ENCODE measurements around the gene UBE2L3. TPM values are rescaled to one million over a fixed set of nuclear protein-coding genes. Genes with fewer than 3 reads are reported as not detected.
A peak's percentile ranks its signal among the peaks of the same experiment; 100 is the strongest.
"Not testable (repeated sequence)": the region's sequence is repeated elsewhere in the genome, so short reads cannot be mapped to it uniquely, and the experiment has no call there.

UBE2L3 gene
- total RNA-seq, result 10 to 100 TPM; 50.3 to 54.9 TPM

GRCh38 chr22:21567456-21568346 lies at the start of gene UBE2L3:
Gene UBE2L3 (plus strand): TSS chr22:21567714. CDS start chr22:21567745, 31 bp downstream.
- ChIA-PET POLR2A (interaction anchor here (0.5 to 2.9 kb wide), 9 partner anchors 12 to 382 kb away, joined by 3 to 13 read pairs (median 3); partner anchors contain the start of gene CCDC116), CTCF (interaction anchor here (1.3 to 2.3 kb wide), 4 partner anchors 11 to 79 kb away, joined by 3 to 11 read pairs (median 6); partner anchors contain the start of gene YDJC)
- peak within 1 kb of the TSS; percentile 95 for H3K27ac Mint-ChIP-seq
- H3K36me3 Mint-ChIP-seq (ENCODE audit: low read depth), result peaks cover 21% of the 10 kb centered on the region
- peak; percentile 89 for DNase-seq
- ATAC-seq, result peak; percentile 83
- no peaks in the 10 kb centered on the region for H3K27me3 Mint-ChIP-seq
- no peak for TF ChIP-seq CTCF (IDR thresholded peaks at IDR 0.05)
- intact Hi-C loops (cut with micrococcal nuclease), result no loop called here
- no peaks in the 10 kb centered on the region for H3K9me3 Mint-ChIP-seq
- peak within 1 kb of the TSS; percentile 91 for H3K4me3 Mint-ChIP-seq
- peaks cover 41% of the 10 kb centered on the region for H3K4me1 Mint-ChIP-seq (ENCODE audit: low read depth)

- H3K9me3 Mint-ChIP-seq; intact Hi-C loops (cut with micrococcal nuclease); H3K4me1 Mint-ChIP-seq (ENCODE audit: low read depth); CTCF ChIA-PET; H3K27me3 Mint-ChIP-seq; DNase-seq; POLR2A ChIA-PET; H3K36me3 Mint-ChIP-seq (ENCODE audit: low read depth); H3K4me3 Mint-ChIP-seq; H3K27ac Mint-ChIP-seq: not testable (repeated sequence)
- peak; percentile 13 for ATAC-seq
These were observed 40.6 kb upstream of the UBE2L3 start for GRCh38 chr22:21526705-21527500.

GRCh38 chr22:21531525-21531924 lies 36.0 kb upstream of the UBE2L3 start:
- ATAC-seq; H3K4me3 Mint-ChIP-seq; H3K9me3 Mint-ChIP-seq; H3K4me1 Mint-ChIP-seq (ENCODE audit: low read depth); H3K27ac Mint-ChIP-seq; DNase-seq; POLR2A ChIA-PET; H3K36me3 Mint-ChIP-seq (ENCODE audit: low read depth); intact Hi-C loops (cut with micrococcal nuclease); H3K27me3 Mint-ChIP-seq; CTCF ChIA-PET: not testable (repeated sequence)

- H3K9me3 Mint-ChIP-seq; H3K27me3 Mint-ChIP-seq; H3K27ac Mint-ChIP-seq; H3K4me1 Mint-ChIP-seq (ENCODE audit: low read depth); H3K36me3 Mint-ChIP-seq (ENCODE audit: low read depth); DNase-seq; CTCF ChIA-PET; intact Hi-C loops (cut with micrococcal nuclease); ATAC-seq; POLR2A ChIA-PET; H3K4me3 Mint-ChIP-seq: not testable (repeated sequence)
These were observed 34.5 kb upstream of the UBE2L3 start for GRCh38 chr22:21532863-21533648.

- POLR2A ChIA-PET; H3K4me1 Mint-ChIP-seq (ENCODE audit: low read depth); DNase-seq; intact Hi-C loops (cut with micrococcal nuclease); H3K9me3 Mint-ChIP-seq; ATAC-seq; H3K27ac Mint-ChIP-seq; H3K4me3 Mint-ChIP-seq; H3K36me3 Mint-ChIP-seq (ENCODE audit: low read depth); H3K27me3 Mint-ChIP-seq; CTCF ChIA-PET: not testable (repeated sequence)
These were observed 27.7 kb upstream of the UBE2L3 start for GRCh38 chr22:21539862-21540261.

- H3K9me3 Mint-ChIP-seq; intact Hi-C loops (cut with micrococcal nuclease); DNase-seq; CTCF ChIA-PET; POLR2A ChIA-PET; H3K27ac Mint-ChIP-seq; ATAC-seq; H3K27me3 Mint-ChIP-seq; H3K4me1 Mint-ChIP-seq (ENCODE audit: low read depth); H3K36me3 Mint-ChIP-seq (ENCODE audit: low read depth); H3K4me3 Mint-ChIP-seq: not testable (repeated sequence)
These were observed 22.8 kb upstream of the UBE2L3 start for GRCh38 chr22:21544432-21545322.

DNA sequence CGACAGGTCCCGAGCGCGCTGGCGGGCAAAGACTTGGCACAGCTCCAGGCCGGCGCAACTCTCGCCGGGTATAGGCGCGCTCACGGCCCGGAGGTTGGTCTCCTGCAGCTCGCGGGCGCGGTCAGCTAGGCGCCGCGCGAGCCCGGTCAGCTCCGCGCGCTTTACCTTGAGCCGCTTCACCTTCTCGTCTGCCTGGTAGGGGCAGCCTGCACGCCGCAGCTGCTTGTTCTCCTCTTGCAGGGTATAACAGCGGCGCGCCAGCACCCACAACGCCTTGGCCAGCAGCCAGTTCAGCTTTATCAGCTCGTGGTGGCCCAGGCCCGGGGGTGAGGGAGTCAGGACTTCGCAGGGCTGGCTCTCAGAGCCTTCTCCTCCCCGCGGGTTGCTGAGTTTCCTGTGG lies 18.0 kb upstream of the UBE2L3 start:
- DNase-seq; intact Hi-C loops (cut with micrococcal nuclease); H3K27ac Mint-ChIP-seq; CTCF ChIA-PET; POLR2A ChIA-PET; H3K4me3 Mint-ChIP-seq; H3K36me3 Mint-ChIP-seq (ENCODE audit: low read depth); H3K27me3 Mint-ChIP-seq; H3K4me1 Mint-ChIP-seq (ENCODE audit: low read depth); H3K9me3 Mint-ChIP-seq: not testable (repeated sequence)
- peak; percentile 35 for ATAC-seq

- POLR2A ChIA-PET; H3K9me3 Mint-ChIP-seq; H3K27me3 Mint-ChIP-seq; CTCF ChIA-PET; H3K27ac Mint-ChIP-seq; DNase-seq; H3K4me3 Mint-ChIP-seq; intact Hi-C loops (cut with micrococcal nuclease); H3K36me3 Mint-ChIP-seq (ENCODE audit: low read depth); H3K4me1 Mint-ChIP-seq (ENCODE audit: low read depth): not testable (repeated sequence)
- peak; percentile 77 for ATAC-seq
These were observed 17.4 kb upstream of the UBE2L3 start for GRCh38 chr22:21550008-21550677.

DNA sequence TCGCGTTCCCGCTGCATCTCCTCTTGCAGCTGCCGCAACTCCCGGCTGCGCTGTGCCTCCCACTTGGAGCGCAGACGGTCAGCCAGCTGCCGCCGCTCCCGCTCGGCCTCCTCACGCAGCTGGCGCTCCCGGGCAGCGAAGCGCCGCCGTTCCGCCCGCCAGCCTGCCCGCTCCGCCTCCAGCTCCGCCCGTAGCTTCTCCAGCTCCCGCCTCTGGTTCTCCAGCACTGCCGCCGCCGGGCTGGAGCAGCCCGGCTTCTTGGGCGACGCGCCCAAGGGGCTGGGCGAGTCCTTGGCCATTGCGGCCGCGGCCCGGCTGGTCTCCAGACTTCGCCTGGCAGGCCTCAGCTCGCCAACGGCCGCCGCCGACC lies 16.9 kb upstream of the UBE2L3 start:
- H3K4me3 Mint-ChIP-seq; intact Hi-C loops (cut with micrococcal nuclease); H3K36me3 Mint-ChIP-seq (ENCODE audit: low read depth); H3K27me3 Mint-ChIP-seq; DNase-seq; POLR2A ChIA-PET; H3K9me3 Mint-ChIP-seq; H3K4me1 Mint-ChIP-seq (ENCODE audit: low read depth); CTCF ChIA-PET; H3K27ac Mint-ChIP-seq: not testable (repeated sequence)
- ATAC-seq, result peak; percentile 24

Measured in activated CD8-positive, alpha-beta T cell treated with anti-CD3 and anti-CD28 coated beads for 36 hours (primary cell).